ENCODE measurements around the gene PISD.

The PISD gene

DNA sequence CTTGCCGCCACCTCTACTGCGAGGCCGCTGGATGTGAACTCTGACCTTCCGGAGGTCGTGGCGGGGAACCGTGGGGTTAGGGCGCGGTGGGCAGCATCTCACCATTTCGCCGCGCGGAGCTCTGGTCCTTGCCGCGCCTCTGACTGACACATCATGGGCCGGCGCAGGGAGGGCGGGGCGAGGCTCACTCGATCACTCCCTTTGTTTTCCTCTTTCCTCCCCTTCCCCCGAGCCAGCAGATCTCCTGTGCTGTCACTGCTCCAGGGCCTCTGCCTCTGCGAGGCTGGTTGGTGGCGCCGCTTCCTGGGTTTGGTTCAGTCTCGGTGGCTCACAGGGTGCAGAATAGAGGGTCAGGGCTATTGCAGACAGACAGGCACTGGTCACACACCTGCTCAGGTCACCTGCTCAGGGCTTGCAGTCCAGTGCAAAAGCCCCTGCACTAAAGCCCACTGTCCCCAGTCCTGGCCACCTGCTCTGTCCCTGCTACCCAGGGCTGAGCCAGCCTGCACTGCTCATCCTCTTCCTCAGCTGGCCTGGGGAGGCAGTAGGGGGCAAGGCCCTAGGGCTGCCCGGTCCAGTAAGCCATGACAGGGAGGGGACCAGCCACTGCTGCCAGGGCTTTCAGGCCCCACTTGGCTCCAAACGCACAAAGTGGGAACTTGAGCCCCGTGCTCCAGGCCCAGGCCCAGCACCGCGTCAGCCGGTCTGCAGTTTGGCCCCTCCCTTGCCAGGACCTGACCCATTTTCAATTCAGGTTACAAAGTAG, 36.2 kb downstream of the PISD start:
- H3K79me2 ChIP-seq (ENCODE audit: low read length) = peaks cover 89% of the 10 kb centered on the region
- peaks cover 13% of the 10 kb centered on the region; the same call in 1 of the 2 replicates for H3K4me1 ChIP-seq (ENCODE audit: low read length)
- no peaks in the 10 kb centered on the region for H3K27me3 ChIP-seq (ENCODE audit: low read depth, low read length)
- no peaks in the 10 kb centered on the region for H3K9me3 ChIP-seq (ENCODE audit: insufficient read depth, low read length)
- H3K4me3 ChIP-seq (ENCODE audit: low read length) = no peak overlapping the region
- no peak overlapping the region for H3K9ac ChIP-seq (ENCODE audit: low read length)
- no peak overlapping the region for H3K27ac ChIP-seq (ENCODE audit: low read length)
- H2AFZ ChIP-seq (ENCODE audit: low read depth, low read length) = no peak overlapping the region
- peaks cover 10% of the 10 kb centered on the region for H3K36me3 ChIP-seq (replicated peaks; ENCODE audit: low read depth, low read length)
- H3K4me2 ChIP-seq (ENCODE audit: low read length) = no peak overlapping the region
- H4K20me1 ChIP-seq (ENCODE audit: insufficient read depth, low read length) = peaks cover 77% of the 10 kb centered on the region
- TF ChIP-seq, protein P1, sequence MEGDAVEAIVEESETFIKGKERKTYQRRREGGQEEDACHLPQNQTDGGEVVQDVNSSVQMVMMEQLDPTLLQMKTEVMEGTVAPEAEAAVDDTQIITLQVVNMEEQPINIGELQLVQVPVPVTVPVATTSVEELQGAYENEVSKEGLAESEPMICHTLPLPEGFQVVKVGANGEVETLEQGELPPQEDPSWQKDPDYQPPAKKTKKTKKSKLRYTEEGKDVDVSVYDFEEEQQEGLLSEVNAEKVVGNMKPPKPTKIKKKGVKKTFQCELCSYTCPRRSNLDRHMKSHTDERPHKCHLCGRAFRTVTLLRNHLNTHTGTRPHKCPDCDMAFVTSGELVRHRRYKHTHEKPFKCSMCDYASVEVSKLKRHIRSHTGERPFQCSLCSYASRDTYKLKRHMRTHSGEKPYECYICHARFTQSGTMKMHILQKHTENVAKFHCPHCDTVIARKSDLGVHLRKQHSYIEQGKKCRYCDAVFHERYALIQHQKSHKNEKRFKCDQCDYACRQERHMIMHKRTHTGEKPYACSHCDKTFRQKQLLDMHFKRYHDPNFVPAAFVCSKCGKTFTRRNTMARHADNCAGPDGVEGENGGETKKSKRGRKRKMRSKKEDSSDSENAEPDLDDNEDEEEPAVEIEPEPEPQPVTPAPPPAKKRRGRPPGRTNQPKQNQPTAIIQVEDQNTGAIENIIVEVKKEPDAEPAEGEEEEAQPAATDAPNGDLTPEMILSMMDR (IDR thresholded peaks at IDR 0.05; ENCODE audit: low read depth, low read length) = no peak
- TF ChIP-seq EZH2phosphoT487 (IDR thresholded peaks at IDR 0.05; ENCODE audit: low read depth) = no peak

DNA sequence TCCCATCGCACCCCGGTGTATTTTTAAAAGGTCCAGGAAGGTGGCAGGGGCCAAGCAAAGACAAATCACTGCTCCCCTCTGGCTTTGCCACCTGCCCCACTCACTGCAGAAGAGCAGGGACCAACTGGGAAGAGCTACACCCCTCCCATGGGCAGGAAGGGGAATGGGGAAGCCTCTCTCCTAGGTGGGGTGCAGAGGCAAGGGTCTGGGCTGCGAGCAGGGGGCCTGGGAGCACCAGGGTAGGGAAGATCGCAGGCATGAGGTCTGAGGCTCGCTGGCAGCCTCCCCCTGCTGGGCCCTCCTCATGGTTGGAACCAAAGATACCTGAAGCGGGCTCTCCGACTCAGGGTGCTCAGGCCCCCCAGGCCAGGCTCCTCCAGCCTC, 36.8 kb downstream of the PISD start:
- Histone ChIP-seq H3K4me1 (ENCODE audit: low read length) (peaks cover 13% of the 10 kb centered on the region; the same call in 1 of the 2 replicates), H3K27me3 (ENCODE audit: low read depth, low read length) (no peaks in the 10 kb centered on the region), H3K9me3 (ENCODE audit: insufficient read depth, low read length) (no peaks in the 10 kb centered on the region), H3K4me3 (ENCODE audit: low read length) (no peak overlapping the region), H3K4me2 (ENCODE audit: low read length) (no peak overlapping the region), H2AFZ (ENCODE audit: low read depth, low read length) (no peak overlapping the region), H3K36me3 (replicated peaks; ENCODE audit: low read depth, low read length) (peaks cover 15% of the 10 kb centered on the region), H3K79me2 (ENCODE audit: low read length) (peaks cover 83% of the 10 kb centered on the region), H3K9ac (ENCODE audit: low read length) (no peak overlapping the region), H4K20me1 (ENCODE audit: insufficient read depth, low read length) (peaks cover 77% of the 10 kb centered on the region), H3K27ac (ENCODE audit: low read length) (no peak overlapping the region)
- TF ChIP-seq, protein P1 (IDR thresholded peaks at IDR 0.05; ENCODE audit: low read depth, low read length) = no peak
- TF ChIP-seq EZH2phosphoT487 (IDR thresholded peaks at IDR 0.05; ENCODE audit: low read depth) = no peak

DNA sequence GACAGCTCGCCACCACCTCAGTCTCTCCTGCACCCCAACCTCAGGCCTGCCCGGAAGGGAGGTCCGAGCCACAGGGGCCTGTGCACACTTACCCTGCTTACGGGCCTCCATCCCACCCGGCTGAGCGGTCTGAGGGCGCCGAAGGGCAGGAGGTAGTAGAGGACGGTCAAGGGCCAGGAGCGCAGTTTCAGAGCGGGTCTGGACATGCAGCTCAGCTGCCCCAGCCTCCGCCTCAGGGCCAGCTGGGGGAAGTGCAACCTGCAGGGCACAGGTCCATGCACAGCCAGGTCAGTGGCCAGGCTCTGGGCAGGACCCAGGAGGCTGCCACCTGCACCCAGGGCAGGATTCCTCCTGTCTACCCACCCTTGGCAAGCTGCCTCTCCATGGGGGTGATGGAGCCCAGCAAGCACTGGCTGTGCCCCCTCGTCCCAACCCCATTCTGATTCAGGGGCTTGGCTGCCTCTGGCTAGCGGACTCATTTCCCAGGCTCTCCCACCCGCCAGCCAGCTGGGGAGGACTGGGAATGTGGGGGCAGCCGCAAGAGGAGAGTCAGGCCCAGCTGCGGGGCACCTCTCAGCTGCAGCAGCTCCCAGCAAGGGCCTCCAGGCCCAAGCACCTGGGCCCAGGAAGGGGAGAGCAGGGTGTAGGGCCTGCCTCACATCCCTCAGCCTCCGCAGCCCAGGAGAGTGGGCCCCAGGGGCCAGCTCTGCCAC, 38.3 kb downstream of the PISD start:
- peaks cover 26% of the 10 kb centered on the region for H3K36me3 ChIP-seq (replicated peaks; ENCODE audit: low read depth, low read length)
- H4K20me1 ChIP-seq (ENCODE audit: insufficient read depth, low read length) = peaks cover 67% of the 10 kb centered on the region
- H3K4me2 ChIP-seq (ENCODE audit: low read length) = no peak overlapping the region
- no peak overlapping the region for H2AFZ ChIP-seq (ENCODE audit: low read depth, low read length)
- H3K4me3 ChIP-seq (ENCODE audit: low read length) = no peak overlapping the region
- peaks cover 68% of the 10 kb centered on the region for H3K79me2 ChIP-seq (ENCODE audit: low read length)
- no peak overlapping the region for H3K27ac ChIP-seq (ENCODE audit: low read length)
- H3K27me3 ChIP-seq (ENCODE audit: low read depth, low read length) = no peaks in the 10 kb centered on the region
- no peak overlapping the region for H3K9ac ChIP-seq (ENCODE audit: low read length)
- TF ChIP-seq EZH2phosphoT487 (IDR thresholded peaks at IDR 0.05; ENCODE audit: low read depth) = no peak
- TF ChIP-seq, protein P1 (IDR thresholded peaks at IDR 0.05; ENCODE audit: low read depth, low read length) = no peak
- H3K4me1 ChIP-seq (ENCODE audit: low read length) = peaks cover 4% of the 10 kb centered on the region; the same call in 1 of the 2 replicates
- H3K9me3 ChIP-seq (ENCODE audit: insufficient read depth, low read length) = no peaks in the 10 kb centered on the region

DNA sequence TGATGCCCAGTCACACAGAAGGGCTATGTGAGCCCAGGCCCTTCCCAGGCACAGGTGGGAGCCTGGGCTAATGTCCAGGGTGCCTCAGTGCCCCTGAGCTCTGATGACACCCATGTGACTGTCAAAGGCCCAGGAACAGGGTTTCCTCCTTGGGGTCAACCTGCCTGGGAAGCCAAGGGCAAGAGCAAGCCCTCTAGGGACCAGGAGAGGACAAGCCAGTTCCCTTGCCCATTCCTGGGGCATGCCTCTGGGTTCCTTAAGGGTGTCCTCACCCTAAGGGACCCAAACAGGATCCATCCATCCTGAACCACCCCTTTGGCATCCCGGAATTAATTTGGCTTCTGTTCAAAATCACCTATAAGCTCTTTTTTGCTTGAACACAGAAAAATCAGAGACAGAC, 39.0 kb downstream of the PISD start:
- TF ChIP-seq EZH2phosphoT487 (IDR thresholded peaks at IDR 0.05; ENCODE audit: low read depth) = no peak
- TF ChIP-seq, protein P1 (IDR thresholded peaks at IDR 0.05; ENCODE audit: low read depth, low read length) = no peak
- H3K4me3 ChIP-seq (ENCODE audit: low read length) = no peak overlapping the region
- H2AFZ ChIP-seq (ENCODE audit: low read depth, low read length) = no peak overlapping the region
- H3K4me2 ChIP-seq (ENCODE audit: low read length) = no peak overlapping the region
- no peak overlapping the region for H3K9ac ChIP-seq (ENCODE audit: low read length)
- H3K36me3 ChIP-seq (replicated peaks; ENCODE audit: low read depth, low read length) = peaks cover 32% of the 10 kb centered on the region
- no peak overlapping the region for H3K27ac ChIP-seq (ENCODE audit: low read length)
- peaks cover 67% of the 10 kb centered on the region for H4K20me1 ChIP-seq (ENCODE audit: insufficient read depth, low read length)
- no peaks in the 10 kb centered on the region for H3K9me3 ChIP-seq (ENCODE audit: insufficient read depth, low read length)
- no peaks in the 10 kb centered on the region for H3K27me3 ChIP-seq (ENCODE audit: low read depth, low read length)
- peaks cover 11% of the 10 kb centered on the region for H3K4me1 ChIP-seq (ENCODE audit: low read length)
- peaks cover 60% of the 10 kb centered on the region for H3K79me2 ChIP-seq (ENCODE audit: low read length)
